Hepatocyte (in vitro differentiated cells): Measurements from ENCODE around the gene TEX11. TPM values are rescaled to one million over a fixed set of nuclear protein-coding genes. Genes with fewer than 3 reads are reported as not detected.

Source experiments
- DNase-seq: peaks from one replicate; pipeline ENCODE4 v3.0.0-alpha.2; 2016; ENCODE audit warnings: low spot score
- H2AFZ ChIP-seq: fragments of 200-600 bp; sonication (generic); 2 replicates; pipeline ENCODE4 v1.6.0; 2016; ENCODE audit warnings: antibody characterized with exemption, mild to moderate bottlenecking
- H3K27ac ChIP-seq: fragments of 200-600 bp; sonication (generic); 2 replicates; pipeline ENCODE4 v1.5.1; 2016; ENCODE audit warnings: mild to moderate bottlenecking
- H3K27me3 ChIP-seq: fragments of 200-600 bp; sonication (generic); 2 replicates; pipeline ENCODE4 v1.6.1; 2016
- H3K36me3 ChIP-seq: fragments of 200-600 bp; sonication (generic); replicated peaks from 2 replicates; pipeline ENCODE4 v1.5.1; 2016; ENCODE audit warnings: low read depth; ENCODE audit not compliant: insufficient read depth
- H3K4me1 ChIP-seq: fragments of 200-600 bp; sonication (generic); 2 replicates; pipeline ENCODE4 v1.5.1; 2016; ENCODE audit warnings: mild to moderate bottlenecking, moderate library complexity; ENCODE audit not compliant: insufficient read depth
- H3K4me2 ChIP-seq: fragments of 200-600 bp; sonication (generic); 2 replicates; pipeline ENCODE4 v1.6.0; 2016
- H3K4me3 ChIP-seq: fragments of 200-600 bp; sonication (generic); 2 replicates; pipeline ENCODE4 v1.5.1; 2016; ENCODE audit warnings: mild to moderate bottlenecking
- H3K79me2 ChIP-seq: fragments of 200-600 bp; sonication (generic); 2 replicates; pipeline ENCODE4 v1.6.0; 2017; ENCODE audit warnings: mild to moderate bottlenecking
- H3K9me2 ChIP-seq: fragments of 200-600 bp; sonication (generic); replicated peaks from 2 replicates; pipeline ENCODE4 v1.6.0; 2017; ENCODE audit warnings: mild to moderate bottlenecking; ENCODE audit not compliant: insufficient read depth
- H3K9me3 ChIP-seq: fragments of 200-600 bp; sonication (generic); 2 replicates; pipeline ENCODE4 v1.5.1; 2016; ENCODE audit warnings: low read depth, mild to moderate bottlenecking
- H4K20me1 ChIP-seq: fragments of 200-600 bp; sonication (generic); 2 replicates; pipeline ENCODE4 v1.6.0; 2016; ENCODE audit warnings: mild to moderate bottlenecking; ENCODE audit not compliant: insufficient read depth, poor library complexity, severe bottlenecking
- EZH2 ChIP-seq: fragments of 200-600 bp; sonication (generic); IDR thresholded peaks from 2 replicates; pipeline ENCODE4 v1.6.1; 2016; ENCODE audit warnings: antibody characterized with exemption, mild to moderate bottlenecking, borderline replicate concordance
- EZH2phosphoT487 ChIP-seq: fragments of 200-600 bp; sonication (generic); IDR thresholded peaks from one replicate; pipeline ENCODE4 v1.6.1; 2018; ENCODE audit warnings: antibody characterized with exemption, mild to moderate bottlenecking, low read depth, moderate library complexity; ENCODE audit not compliant: unreplicated experiment, severe bottlenecking
- WGBS: methylation state at CpG from one replicate; pipeline ENCODE4 v1.1.6; 2016; ENCODE audit warnings: low lambda C conversion rate; ENCODE audit errors: missing lambda C conversion rate; 5-methylcytosine and 5-hydroxymethylcytosine counted together
- polyA plus RNA-seq: library from polyadenylated mRNA; unstranded; fragments of >200 nt; fragmentation: Nextera tagmentation; extraction: Ambion mirVana; gene quantifications from 2 replicates; pipeline ENCODE4 v1.2.1, GENCODE V29; 2016
- total RNA-seq: library from RNA; depleted of rRNA; stranded (reverse); fragments of >200 nt; gene quantifications from 2 replicates; pipeline ENCODE4 v1.2.3, GENCODE V29; 2014
- TF ChIP-seq, protein P1 (sequence below): fragments of 200-600 bp; sonication (generic); IDR thresholded peaks from 2 replicates; pipeline ENCODE4 v1.5.1; 2016; ENCODE audit warnings: antibody characterized with exemption, mild to moderate bottlenecking; ENCODE audit not compliant: poor library complexity

TEX11 gene
- total and polyA plus RNA-seq, 2 experiments from 2014 or later: 0.20 TPM; not detected in 1

GRCh38 chrX:70504772-70505450, 403.6 kb downstream of the TEX11 start:
- H2AFZ ChIP-seq: no peak overlapping the region
- no peaks in the 10 kb centered on the region for H3K36me3 ChIP-seq
- no peaks in the 10 kb centered on the region for H4K20me1 ChIP-seq
- WGBS: 85% methylated on average over 6 of the region's 6 CpGs
- H3K4me2 ChIP-seq: no peak overlapping the region
- no peaks in the 10 kb centered on the region for H3K27me3 ChIP-seq
- H3K79me2 ChIP-seq: no peaks in the 10 kb centered on the region
- no peak overlapping the region for H3K27ac ChIP-seq
- no peak overlapping the region for H3K4me3 ChIP-seq
- no peak for DNase-seq
- H3K9me2 ChIP-seq: no peaks in the 10 kb centered on the region
- H3K9me3 ChIP-seq: no peaks in the 10 kb centered on the region
- TF ChIP-seq EZH2 (no peak), EZH2phosphoT487 (no peak)
- TF ChIP-seq, protein P1, sequence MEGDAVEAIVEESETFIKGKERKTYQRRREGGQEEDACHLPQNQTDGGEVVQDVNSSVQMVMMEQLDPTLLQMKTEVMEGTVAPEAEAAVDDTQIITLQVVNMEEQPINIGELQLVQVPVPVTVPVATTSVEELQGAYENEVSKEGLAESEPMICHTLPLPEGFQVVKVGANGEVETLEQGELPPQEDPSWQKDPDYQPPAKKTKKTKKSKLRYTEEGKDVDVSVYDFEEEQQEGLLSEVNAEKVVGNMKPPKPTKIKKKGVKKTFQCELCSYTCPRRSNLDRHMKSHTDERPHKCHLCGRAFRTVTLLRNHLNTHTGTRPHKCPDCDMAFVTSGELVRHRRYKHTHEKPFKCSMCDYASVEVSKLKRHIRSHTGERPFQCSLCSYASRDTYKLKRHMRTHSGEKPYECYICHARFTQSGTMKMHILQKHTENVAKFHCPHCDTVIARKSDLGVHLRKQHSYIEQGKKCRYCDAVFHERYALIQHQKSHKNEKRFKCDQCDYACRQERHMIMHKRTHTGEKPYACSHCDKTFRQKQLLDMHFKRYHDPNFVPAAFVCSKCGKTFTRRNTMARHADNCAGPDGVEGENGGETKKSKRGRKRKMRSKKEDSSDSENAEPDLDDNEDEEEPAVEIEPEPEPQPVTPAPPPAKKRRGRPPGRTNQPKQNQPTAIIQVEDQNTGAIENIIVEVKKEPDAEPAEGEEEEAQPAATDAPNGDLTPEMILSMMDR: no peak
- no peaks in the 10 kb centered on the region for H3K4me1 ChIP-seq

- Histone ChIP-seq H3K36me3 (no peaks in the 10 kb centered on the region), H3K9me2 (no peaks in the 10 kb centered on the region), H3K27ac (no peak overlapping the region), H4K20me1 (no peaks in the 10 kb centered on the region), H3K79me2 (no peaks in the 10 kb centered on the region), H3K4me1 (no peaks in the 10 kb centered on the region), H3K27me3 (no peaks in the 10 kb centered on the region), H3K4me2 (no peak overlapping the region), H3K9me3 (no peaks in the 10 kb centered on the region), H2AFZ (no peak overlapping the region), H3K4me3 (no peak overlapping the region)
- WGBS: 77% methylated on average over 4 of the region's 4 CpGs
- DNase-seq: no peak
- TF ChIP-seq, protein P1: no peak
- no peak for TF ChIP-seq EZH2phosphoT487
- TF ChIP-seq EZH2: no peak
These were observed 407.7 kb downstream of the TEX11 start for GRCh38 chrX:70500826-70501225.

- Histone ChIP-seq H3K4me3 (no peak overlapping the region), H4K20me1 (no peaks in the 10 kb centered on the region), H2AFZ (no peak overlapping the region), H3K27me3 (no peaks in the 10 kb centered on the region), H3K36me3 (no peaks in the 10 kb centered on the region), H3K9me2 (no peaks in the 10 kb centered on the region), H3K79me2 (no peaks in the 10 kb centered on the region), H3K4me1 (no peaks in the 10 kb centered on the region), H3K4me2 (no peak overlapping the region), H3K9me3 (no peaks in the 10 kb centered on the region), H3K27ac (no peak overlapping the region)
- WGBS: 72% methylated on average over 2 of the region's 2 CpGs
- TF ChIP-seq, protein P1: no peak
- TF ChIP-seq EZH2: no peak
- no peak for TF ChIP-seq EZH2phosphoT487
- no peak for DNase-seq
These were observed 410.4 kb downstream of the TEX11 start for GRCh38 chrX:70498129-70498528.

DNA sequence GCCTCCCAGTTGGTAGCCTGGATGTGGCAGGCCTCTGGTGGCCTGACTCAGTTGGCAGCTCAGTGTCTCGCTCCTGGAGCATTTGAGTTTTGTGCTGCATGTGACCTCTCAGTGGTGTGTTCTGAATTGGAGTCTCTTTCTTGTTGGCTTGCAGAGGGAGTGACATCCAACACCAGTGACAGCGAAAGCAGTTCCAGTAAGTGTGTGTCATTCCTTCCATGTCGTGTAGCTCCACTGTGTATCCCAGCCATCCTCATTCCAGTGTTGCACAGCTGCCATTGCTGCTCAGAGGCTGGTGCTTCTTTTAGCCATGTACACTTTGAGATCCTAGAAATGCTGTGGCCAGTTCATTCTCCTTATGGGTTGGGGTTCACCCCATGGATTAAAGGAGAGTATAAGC, 411.5 kb downstream of the TEX11 start:
- H2AFZ ChIP-seq: no peak overlapping the region
- H3K27me3 ChIP-seq: no peaks in the 10 kb centered on the region
- no peaks in the 10 kb centered on the region for H3K36me3 ChIP-seq
- no peak for DNase-seq
- TF ChIP-seq EZH2 (no peak), EZH2phosphoT487 (no peak)
- TF ChIP-seq, protein P1: no peak
- no peak overlapping the region for H3K4me3 ChIP-seq
- no peaks in the 10 kb centered on the region for H3K9me2 ChIP-seq
- H3K27ac ChIP-seq: no peak overlapping the region
- no peak overlapping the region for H3K4me2 ChIP-seq
- no peaks in the 10 kb centered on the region for H3K4me1 ChIP-seq
- 84% methylated on average over 3 of the region's 3 CpGs for WGBS
- no peaks in the 10 kb centered on the region for H3K9me3 ChIP-seq
- no peaks in the 10 kb centered on the region for H4K20me1 ChIP-seq
- H3K79me2 ChIP-seq: no peaks in the 10 kb centered on the region
